GF-D8 (cell line): ENCODE results near the gene KIF1A.
"Not testable (repeated sequence)": the region's sequence is repeated elsewhere in the genome, so short reads cannot be mapped to it uniquely, and the experiment has no call there.

Experiments used
- DNase-seq: peaks from one replicate; lab custom pipeline; 2025; lab: John Stamatoyannopoulos, UW

KIF1A gene

GRCh38 chr2:240683329-240683979 lies 136.6 kb downstream of the KIF1A start:
- not testable (repeated sequence) for DNase-seq

- DNase-seq, result not testable (repeated sequence)
Observed at GRCh38 chr2:240682431-240683224, 137.4 kb downstream of the KIF1A start, which contains the start of gene AQP12B. AQP12B (minus strand) TSS chr2:240682885; CDS start chr2:240682837, 48 bp downstream.

DNA sequence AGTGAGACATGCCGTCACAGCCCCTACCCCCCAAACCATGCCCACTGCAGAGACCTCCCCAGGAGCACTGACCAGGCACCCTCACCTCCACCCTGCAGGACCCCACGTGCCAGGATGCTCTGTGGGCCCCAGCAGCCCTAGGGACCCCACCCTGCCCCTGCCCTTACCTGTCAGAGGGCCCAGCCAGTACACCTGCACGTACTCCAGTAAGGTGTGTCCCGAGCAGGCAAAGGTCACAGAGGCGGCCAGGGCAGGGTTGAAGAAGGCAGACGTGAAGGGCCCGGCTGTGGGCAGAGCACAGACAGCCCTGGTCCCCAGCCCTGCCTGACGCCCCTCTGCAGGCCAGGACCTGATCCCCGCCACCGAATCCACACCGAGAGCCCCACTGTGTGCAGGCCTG lies 139.8 kb downstream of the KIF1A start:
- not testable (repeated sequence) for DNase-seq

DNA sequence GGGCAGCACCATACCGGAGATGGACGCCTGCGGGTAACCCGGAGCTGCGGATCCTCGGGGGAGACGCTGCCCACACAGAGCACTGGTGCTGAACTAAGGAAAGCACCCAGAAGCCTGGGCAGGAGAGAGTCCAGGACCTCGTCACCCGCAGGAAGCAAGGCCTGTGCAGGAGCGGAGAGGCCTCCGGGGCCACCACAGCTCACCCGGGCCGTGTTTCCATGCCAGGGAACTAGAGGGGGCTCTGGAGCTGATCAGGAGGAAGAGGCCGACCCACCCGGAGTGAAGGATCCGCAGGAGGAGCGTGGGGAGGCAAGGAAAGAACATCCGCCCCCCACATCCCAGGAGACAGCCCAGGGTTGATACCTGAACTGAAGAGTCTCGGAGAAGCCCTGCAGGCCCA lies 141.1 kb downstream of the KIF1A start:
- not testable (repeated sequence) for DNase-seq

DNA sequence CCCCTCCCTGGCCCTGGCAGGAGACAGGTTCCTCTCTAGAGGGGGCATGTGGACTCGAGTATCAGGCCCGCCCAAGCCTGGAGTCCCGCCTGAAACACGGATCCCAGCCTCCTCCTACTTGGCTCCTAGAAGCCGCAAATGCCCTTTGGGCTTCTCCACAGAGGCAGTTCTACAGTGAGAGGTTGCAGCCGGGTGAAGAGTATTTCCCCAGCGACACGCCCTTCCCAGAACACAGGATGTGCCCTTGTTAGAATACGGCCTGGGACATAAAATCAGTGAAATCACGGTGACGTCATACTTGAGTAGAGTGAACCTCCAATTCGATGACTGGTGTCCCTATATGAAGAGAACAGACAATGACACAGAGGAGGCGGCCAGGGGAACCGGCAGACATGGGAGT lies 142.0 kb downstream of the KIF1A start:
- not testable (repeated sequence) for DNase-seq

DNA sequence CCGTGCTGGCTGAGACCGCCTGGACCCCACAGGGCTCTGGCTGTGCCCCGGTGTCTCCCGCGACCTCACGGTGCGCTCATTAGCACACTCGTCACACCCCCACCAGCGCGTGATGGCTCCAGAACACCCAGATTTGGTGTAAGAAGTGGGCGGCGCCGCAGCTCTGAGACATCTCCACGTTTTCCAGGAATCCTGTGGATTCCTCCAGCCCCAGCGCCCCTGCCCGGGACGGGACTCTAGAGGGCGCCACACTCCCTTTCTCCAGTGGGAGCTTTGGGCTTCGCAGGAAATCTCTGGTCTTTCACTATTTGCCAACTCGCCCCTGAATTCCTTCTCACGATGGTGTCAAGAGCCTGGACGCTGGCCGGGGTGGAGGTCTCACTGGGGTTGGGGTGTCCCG lies 144.7 kb downstream of the KIF1A start:
- DNase-seq, result not testable (repeated sequence)

GRCh38 chr2:240674461-240675184 lies 145.4 kb downstream of the KIF1A start:
- DNase-seq, result not testable (repeated sequence)

GRCh38 chr2:240672701-240673190 lies 147.3 kb downstream of the KIF1A start:
- DNase-seq, result no peak

DNA sequence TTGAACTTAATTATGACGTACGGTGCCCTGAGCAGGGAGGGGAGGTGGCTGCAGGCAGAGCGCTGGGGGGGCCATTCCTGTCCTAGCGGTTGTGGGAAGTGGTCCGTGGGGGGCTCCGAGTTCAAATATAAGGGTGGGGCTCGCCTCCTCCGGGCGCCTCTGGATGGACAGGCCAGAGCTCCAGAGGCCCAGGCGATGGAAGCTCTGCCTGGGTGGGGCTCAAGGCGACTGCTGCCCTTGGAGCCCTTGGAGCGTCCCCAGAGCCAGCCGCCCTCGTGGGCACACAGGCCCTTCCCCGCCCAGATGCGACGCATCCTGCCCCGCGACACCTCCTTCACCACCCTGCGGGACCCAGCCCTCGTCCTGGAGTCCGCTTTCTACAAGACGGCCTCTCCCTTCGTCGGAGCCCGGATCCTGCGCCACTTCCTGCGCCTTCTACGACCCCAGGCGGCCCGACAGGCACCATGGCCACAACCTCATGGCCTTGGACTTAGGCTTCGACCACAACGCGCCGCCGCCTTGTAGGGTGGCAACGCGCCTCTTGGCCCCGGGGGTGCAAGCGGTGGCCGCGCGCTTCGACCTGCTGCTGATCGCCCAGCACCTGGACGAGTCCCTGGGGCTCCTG lies 147.8 kb downstream of the KIF1A start:
- DNase-seq, result no peak

DNA sequence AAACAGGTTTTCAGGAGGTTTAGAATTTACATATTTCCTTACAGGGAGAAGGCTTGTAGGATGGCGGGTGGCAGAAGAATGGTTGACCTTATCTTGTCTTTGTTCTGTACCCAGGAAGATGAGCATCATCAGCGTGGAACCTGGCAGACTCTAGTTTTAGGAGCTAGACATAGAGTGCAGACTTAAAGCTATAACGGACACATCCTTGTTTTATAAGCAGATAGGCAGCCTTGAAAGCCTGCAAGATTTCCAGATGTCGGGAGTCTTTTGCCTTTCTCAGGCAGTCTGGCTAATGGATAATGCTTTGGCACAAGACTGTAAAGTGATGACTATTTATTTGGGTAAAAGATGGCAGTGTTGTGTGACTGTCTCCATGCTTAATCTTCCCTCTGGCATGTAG lies 149.1 kb downstream of the KIF1A start:
- no peak for DNase-seq

DNA sequence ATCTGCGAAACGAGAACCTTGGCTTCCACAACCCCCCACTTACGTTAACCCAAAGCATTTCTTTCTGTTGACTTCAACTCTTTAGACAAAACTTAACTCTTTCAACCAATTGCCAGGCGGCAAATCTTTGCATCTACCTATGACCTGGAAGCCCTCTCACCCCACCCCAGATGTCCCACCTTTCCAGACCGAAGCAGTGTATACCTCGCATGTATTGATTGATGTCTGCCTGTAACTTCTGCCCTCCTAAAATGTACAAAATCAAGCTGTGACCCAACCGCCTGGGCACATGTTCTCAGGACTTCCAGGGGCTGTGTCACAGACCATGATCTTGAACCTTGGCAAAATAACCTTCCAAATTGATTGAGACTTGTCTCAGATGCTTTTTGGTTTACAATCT lies 149.6 kb downstream of the KIF1A start:
- DNase-seq, result no peak

GRCh38 chr2:240664622-240665021 lies 155.4 kb downstream of the KIF1A start:
- DNase-seq, result no peak
